GM19463 (cell line): Measurements from ENCODE around the gene PIK3CD.

Experiments used
- ATAC-seq: cut with Tn5 transposase; IDR thresholded peaks from one replicate; pipeline ENCODE4 v1.9.1; 2021; ENCODE audit warnings: mild to moderate bottlenecking, moderate library complexity; ENCODE audit not compliant: unreplicated experiment

PIK3CD gene

GRCh38 chr1:9716404-9717192, 65.1 kb downstream of the PIK3CD start:
- ATAC-seq, result no peak

GRCh38 chr1:9717193-9718005, 65.9 kb downstream of the PIK3CD start:
- no peak for ATAC-seq

GRCh38 chr1:9718006-9718680, 66.6 kb downstream of the PIK3CD start:
- no peak for ATAC-seq

GRCh38 chr1:9719978-9720722, 68.6 kb downstream of the PIK3CD start:
- no peak for ATAC-seq

- ATAC-seq, result no peak
Measured at GRCh38 chr1:9720785-9721605, 69.5 kb downstream of the PIK3CD start.

GRCh38 chr1:9721606-9722377, 70.3 kb downstream of the PIK3CD start:
- ATAC-seq, result no peak

GRCh38 chr1:9722378-9722749, 70.8 kb downstream of the PIK3CD start:
- ATAC-seq, result no peak

GRCh38 chr1:9723068-9723805, 71.7 kb downstream of the PIK3CD start:
- no peak for ATAC-seq

GRCh38 chr1:9723926-9724325, 72.4 kb downstream of the PIK3CD start:
- no peak for ATAC-seq

- no peak for ATAC-seq
Measured at GRCh38 chr1:9724706-9725476, 73.4 kb downstream of the PIK3CD start.

GRCh38 chr1:9726406-9726805, 74.9 kb downstream of the PIK3CD start:
- ATAC-seq, result no peak

GRCh38 chr1:9726905-9727595, 75.5 kb downstream of the PIK3CD start:
- no peak for ATAC-seq

GRCh38 chr1:9728451-9729295, 77.1 kb downstream of the PIK3CD start:
- ATAC-seq, result no peak

GRCh38 chr1:9729523-9729922, 78.0 kb downstream of the PIK3CD start:
- no peak for ATAC-seq

GRCh38 chr1:9730096-9730901, 78.8 kb downstream of the PIK3CD start:
- no peak for ATAC-seq
